ENCODE results near the gene UBE2G1.

The UBE2G1 gene

DNA sequence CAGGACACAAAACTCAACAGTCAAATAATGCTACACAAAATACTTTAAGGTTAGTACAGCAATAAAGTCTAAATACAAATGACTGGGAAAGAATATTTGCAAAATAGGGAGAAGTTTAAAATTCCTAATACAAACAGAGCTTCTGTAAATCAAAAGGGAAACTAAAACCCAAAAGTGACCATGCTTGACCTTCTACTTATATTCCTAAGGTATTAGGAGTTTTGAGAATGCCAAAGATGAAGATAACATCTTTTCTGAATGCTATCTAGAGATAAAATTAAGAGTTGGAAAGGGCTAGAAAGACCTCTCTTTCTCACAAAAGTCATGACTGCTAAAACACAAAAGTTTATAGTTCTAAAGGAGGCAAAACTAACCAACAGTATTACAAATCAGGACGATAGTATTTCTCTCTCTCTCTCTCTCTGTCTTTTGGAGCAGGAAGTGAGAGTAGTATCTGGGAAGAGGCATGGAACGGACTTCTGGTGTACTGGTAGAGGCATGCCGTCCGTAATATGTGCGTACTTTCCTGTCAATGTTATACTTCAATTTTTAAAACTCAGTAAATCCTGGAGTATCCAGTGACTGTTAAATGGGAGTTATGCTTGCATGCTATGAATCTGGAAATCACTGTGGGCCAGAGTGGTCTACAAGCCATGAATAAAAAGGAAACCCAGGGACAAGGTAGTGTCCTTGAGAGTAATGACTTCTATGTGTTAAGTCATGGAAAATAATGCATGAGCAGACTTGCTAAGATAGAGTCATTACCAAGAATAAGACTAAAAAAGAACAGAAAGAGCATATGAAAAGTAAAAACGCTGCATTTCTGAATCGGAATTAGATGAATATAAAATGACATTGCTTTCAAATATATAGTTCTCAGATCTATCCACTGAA is 53.0 kb downstream of the UBE2G1 start:
- no peak overlapping the region for H3K27ac Mint-ChIP-seq

DNA sequence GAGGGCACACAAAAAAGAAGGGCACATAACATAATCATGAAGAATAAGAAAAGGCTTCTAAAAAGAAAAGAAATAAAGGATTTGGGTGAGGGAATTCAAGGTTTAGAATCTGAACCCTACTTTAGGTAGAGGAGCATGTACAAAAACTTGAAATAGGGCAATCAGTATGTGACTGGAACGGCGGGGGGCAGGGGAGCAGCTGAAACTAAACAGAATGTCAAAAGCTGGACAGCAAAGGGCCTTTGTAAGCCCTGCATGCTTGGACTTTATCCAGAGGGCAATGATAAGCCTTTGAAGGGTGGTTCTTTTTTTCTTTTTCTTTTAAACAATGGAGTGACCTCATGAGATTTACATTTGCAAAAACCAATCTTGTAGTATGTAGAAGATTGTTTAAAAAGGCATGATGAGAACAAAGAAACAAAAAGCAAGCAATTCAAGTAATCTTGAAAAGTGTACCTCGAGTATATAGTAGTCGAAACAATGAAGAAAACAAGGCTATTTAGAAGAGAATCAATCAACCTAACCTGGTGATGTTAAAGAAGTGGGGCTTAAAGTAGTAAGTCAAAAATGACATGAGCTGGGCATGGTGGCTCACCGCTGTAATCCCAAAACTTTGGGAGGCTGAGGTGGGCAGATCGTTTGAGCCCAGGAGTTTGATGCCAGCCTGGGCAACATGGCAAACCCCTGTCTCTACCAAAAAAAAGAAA is 56.0 kb downstream of the UBE2G1 start:
- Mint-ChIP-seq H3K27me3 (ENCODE audit: low read depth, poor library complexity) (peaks cover 2% of the 10 kb centered on the region), H3K4me3 (no peak overlapping the region), H3K27ac (peak overlapping the region; percentile 24), H3K9me3 (peaks cover 48% of the 10 kb centered on the region), H3K4me1 (peaks cover 6% of the 10 kb centered on the region), H3K36me3 (ENCODE audit: low read depth) (peaks cover 78% of the 10 kb centered on the region)
- no peak for DNase-seq
- TF ChIP-seq, protein P1, sequence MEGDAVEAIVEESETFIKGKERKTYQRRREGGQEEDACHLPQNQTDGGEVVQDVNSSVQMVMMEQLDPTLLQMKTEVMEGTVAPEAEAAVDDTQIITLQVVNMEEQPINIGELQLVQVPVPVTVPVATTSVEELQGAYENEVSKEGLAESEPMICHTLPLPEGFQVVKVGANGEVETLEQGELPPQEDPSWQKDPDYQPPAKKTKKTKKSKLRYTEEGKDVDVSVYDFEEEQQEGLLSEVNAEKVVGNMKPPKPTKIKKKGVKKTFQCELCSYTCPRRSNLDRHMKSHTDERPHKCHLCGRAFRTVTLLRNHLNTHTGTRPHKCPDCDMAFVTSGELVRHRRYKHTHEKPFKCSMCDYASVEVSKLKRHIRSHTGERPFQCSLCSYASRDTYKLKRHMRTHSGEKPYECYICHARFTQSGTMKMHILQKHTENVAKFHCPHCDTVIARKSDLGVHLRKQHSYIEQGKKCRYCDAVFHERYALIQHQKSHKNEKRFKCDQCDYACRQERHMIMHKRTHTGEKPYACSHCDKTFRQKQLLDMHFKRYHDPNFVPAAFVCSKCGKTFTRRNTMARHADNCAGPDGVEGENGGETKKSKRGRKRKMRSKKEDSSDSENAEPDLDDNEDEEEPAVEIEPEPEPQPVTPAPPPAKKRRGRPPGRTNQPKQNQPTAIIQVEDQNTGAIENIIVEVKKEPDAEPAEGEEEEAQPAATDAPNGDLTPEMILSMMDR (IDR thresholded peaks at IDR 0.05): no peak

More for the DNA sequence above, 53.0 kb downstream of the UBE2G1 start:
- DNase-seq: no peak
- Mint-ChIP-seq H3K9me3 (peaks cover 57% of the 10 kb centered on the region), H3K4me3 (no peak overlapping the region), H3K4me1 (peaks cover 27% of the 10 kb centered on the region), H3K36me3 (ENCODE audit: low read depth) (peaks cover 71% of the 10 kb centered on the region), H3K27me3 (ENCODE audit: low read depth, poor library complexity) (peaks cover 2% of the 10 kb centered on the region)
- TF ChIP-seq, protein P1 (IDR thresholded peaks at IDR 0.05): no peak

DNA sequence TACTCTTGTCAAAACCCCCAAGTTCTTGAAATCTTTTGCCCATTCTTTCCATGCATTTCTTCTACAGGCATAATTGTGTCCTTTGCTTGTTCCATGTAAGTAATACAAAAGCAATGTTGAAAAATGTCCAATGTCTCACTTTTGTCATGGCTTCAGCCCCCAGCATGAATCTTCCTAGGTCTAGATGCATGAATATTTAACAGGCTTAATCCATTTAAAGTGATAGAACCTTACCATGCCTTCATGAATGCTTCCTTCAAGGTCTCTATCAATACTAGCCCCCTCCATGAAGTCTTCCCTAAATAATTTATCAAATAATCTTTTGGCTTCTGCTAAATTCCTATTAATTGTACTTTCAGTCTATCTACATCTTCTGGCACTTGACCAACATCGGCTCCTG is 56.6 kb downstream of the UBE2G1 start:
- Mint-ChIP-seq H3K36me3 (ENCODE audit: low read depth) (peaks cover 73% of the 10 kb centered on the region), H3K27ac (peak overlapping the region; percentile 14), H3K4me3 (no peak overlapping the region), H3K4me1 (peaks cover 4% of the 10 kb centered on the region), H3K9me3 (peaks cover 43% of the 10 kb centered on the region), H3K27me3 (ENCODE audit: low read depth, poor library complexity) (peaks cover 2% of the 10 kb centered on the region)
- TF ChIP-seq, protein P1 (IDR thresholded peaks at IDR 0.05): no peak
- no peak for DNase-seq

DNA sequence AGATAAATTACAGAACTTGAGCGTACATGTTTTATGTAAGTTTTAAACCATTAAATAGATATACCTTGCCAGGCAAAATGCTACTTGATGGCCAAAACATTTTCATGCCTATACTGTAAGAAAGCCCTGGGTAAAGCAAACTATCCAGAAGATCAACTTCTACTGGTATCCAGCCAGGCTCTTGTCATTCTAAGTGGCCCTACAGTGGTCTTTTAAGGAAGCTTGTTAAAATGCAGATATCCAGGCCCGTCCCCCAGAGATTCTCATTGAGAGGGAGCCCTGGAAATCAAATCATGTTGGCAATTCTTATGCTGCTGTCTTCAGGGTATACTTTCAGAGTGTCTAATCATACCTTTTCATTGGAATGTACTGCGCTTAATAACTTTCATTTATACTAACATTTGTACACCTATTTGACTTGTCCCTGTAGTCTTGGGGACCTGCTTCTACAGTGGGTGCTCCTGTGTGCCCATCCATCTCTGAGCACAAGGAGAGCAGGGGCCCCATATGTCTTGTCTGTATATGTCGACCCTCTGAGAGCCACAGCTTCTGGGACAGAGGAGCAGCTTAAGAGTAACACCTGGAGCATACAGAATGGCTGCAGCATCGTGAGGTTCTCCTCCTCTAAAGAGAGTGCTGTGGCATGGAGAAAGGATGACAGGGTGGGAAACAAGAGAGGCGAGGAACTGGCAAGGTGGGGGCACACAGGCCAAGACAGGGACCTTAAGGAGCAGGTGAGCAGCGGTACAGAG is 59.1 kb downstream of the UBE2G1 start:
- no peak overlapping the region for H3K4me3 Mint-ChIP-seq
- peaks cover 1% of the 10 kb centered on the region for H3K27me3 Mint-ChIP-seq (ENCODE audit: low read depth, poor library complexity)
- TF ChIP-seq, protein P1 (IDR thresholded peaks at IDR 0.05): no peak
- peak overlapping the region; percentile 77 for H3K27ac Mint-ChIP-seq
- H3K36me3 Mint-ChIP-seq (ENCODE audit: low read depth): peaks cover 54% of the 10 kb centered on the region
- peaks cover 21% of the 10 kb centered on the region for H3K9me3 Mint-ChIP-seq
- no peaks in the 10 kb centered on the region for H3K4me1 Mint-ChIP-seq
- DNase-seq: no peak

DNA sequence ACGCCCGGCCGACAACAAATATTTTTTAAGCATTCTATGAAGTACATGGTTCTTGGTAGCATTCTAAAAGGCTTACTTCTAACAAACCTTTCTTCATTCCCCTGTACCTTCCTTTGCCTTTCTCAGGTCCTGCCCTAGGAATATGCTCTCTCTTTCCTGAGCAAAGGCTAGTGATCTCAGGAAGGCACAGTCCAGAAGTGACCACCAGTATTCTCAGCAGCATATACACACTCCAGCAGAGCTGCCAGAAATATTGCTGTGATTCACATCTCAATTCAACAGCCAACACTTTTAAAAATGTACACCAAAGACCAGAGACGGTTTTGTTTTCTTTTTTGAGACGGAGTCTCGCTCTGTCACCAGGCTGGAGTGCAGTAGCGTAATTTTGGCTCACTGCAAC is 61.3 kb downstream of the UBE2G1 start:
- TF ChIP-seq, protein P1 (IDR thresholded peaks at IDR 0.05): no peak
- no peak for DNase-seq
- Mint-ChIP-seq H3K4me3 (no peak overlapping the region), H3K27me3 (ENCODE audit: low read depth, poor library complexity) (no peaks in the 10 kb centered on the region), H3K27ac (peak overlapping the region; percentile 96), H3K9me3 (peaks cover 2% of the 10 kb centered on the region), H3K4me1 (no peaks in the 10 kb centered on the region), H3K36me3 (ENCODE audit: low read depth) (peaks cover 50% of the 10 kb centered on the region)
